ENCODE results near the gene RBM11.
"Not testable (repeated sequence)": the region's sequence is repeated elsewhere in the genome, so short reads cannot be mapped to it uniquely, and the experiment has no call there.

The RBM11 gene

GRCh38 chr21:14215971-14216641 is at the start of gene RBM11:
Gene RBM11 (plus strand): TSS chr21:14216157. CDS start chr21:14216187, 30 bp downstream.
- peak; percentile 22 for DNase-seq

- DNase-seq = not testable (repeated sequence)
These were observed 49.3 kb upstream of the RBM11 start for GRCh38 chr21:14166463-14167223.

GRCh38 chr21:14206222-14206621 is 9.7 kb upstream of the RBM11 start:
- DNase-seq = no peak

GRCh38 chr21:14210738-14211137 is 5.2 kb upstream of the RBM11 start, which contains the start of gene LIPI:
Gene LIPI (minus strand): TSS chr21:14210955. CDS start chr21:14210845, 110 bp downstream.
- DNase-seq = no peak

GRCh38 chr21:14213164-14213563 is 2.8 kb upstream of the RBM11 start:
- DNase-seq = no peak

GRCh38 chr21:14223365-14223764 is 7.4 kb downstream of the RBM11 start:
- DNase-seq = no peak

GRCh38 chr21:14229399-14229798 is 13.4 kb downstream of the RBM11 start:
- DNase-seq = no peak

- DNase-seq = no peak
These were observed 19.1 kb downstream of the RBM11 start for GRCh38 chr21:14235101-14235500.

- DNase-seq = no peak
These were observed 20.2 kb downstream of the RBM11 start for GRCh38 chr21:14236180-14236579.

GRCh38 chr21:14239281-14239680 is 23.3 kb downstream of the RBM11 start:
- no peak for DNase-seq

- DNase-seq = no peak
These were observed 25.3 kb downstream of the RBM11 start for GRCh38 chr21:14241297-14241696.

GRCh38 chr21:14243461-14243860 is 27.5 kb downstream of the RBM11 start:
- DNase-seq = no peak

- DNase-seq = no peak
These were observed 27.9 kb downstream of the RBM11 start for GRCh38 chr21:14243874-14244273.

- no peak for DNase-seq
These were observed 29.0 kb downstream of the RBM11 start for GRCh38 chr21:14244911-14245310.

- DNase-seq = no peak
These were observed 29.8 kb downstream of the RBM11 start for GRCh38 chr21:14245711-14246110.

- DNase-seq = no peak
These were observed 35.4 kb downstream of the RBM11 start for GRCh38 chr21:14251336-14251735.

GRCh38 chr21:14259747-14260146 is 43.8 kb downstream of the RBM11 start:
- no peak for DNase-seq

- DNase-seq = no peak
These were observed 44.3 kb downstream of the RBM11 start for GRCh38 chr21:14260174-14260764.

GRCh38 chr21:14262039-14262438 is 46.1 kb downstream of the RBM11 start:
- DNase-seq = no peak

GRCh38 chr21:14263879-14264278 is 47.9 kb downstream of the RBM11 start:
- no peak for DNase-seq

- no peak for DNase-seq
These were observed 49.1 kb downstream of the RBM11 start for GRCh38 chr21:14265023-14265422.

GRCh38 chr21:14267076-14267475 is 51.1 kb downstream of the RBM11 start:
- no peak for DNase-seq

GRCh38 chr21:14270631-14271030 is 54.7 kb downstream of the RBM11 start:
- DNase-seq = no peak

- DNase-seq = no peak
These were observed 55.1 kb downstream of the RBM11 start for GRCh38 chr21:14271053-14271452.
